RPMI8226 (cell line): ENCODE data around the gene CPB1.

Experiments used
- DNase-seq: peaks from one replicate; pipeline ENCODE4 v3.0.0-alpha.2; 2015

The CPB1 gene

DNA sequence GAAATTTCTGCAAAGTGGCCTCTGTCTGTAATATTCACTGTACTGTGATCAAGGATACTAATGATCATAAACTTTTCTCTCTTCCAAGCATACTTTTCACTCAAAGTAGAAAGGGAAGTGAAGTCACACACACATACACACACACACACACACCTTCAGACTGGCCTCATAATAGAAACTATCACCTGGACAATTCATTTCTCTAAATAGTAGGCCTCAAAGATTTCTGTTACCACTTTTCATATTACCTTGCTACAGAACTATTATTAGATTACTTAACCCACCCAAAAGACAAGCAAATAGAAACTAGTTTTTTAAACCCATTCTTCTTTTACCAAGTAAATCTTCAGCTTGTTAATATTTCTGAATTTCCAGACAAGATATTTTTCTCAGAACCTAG, 12.2 kb downstream of the CPB1 start:
- DNase-seq, result no peak

DNA sequence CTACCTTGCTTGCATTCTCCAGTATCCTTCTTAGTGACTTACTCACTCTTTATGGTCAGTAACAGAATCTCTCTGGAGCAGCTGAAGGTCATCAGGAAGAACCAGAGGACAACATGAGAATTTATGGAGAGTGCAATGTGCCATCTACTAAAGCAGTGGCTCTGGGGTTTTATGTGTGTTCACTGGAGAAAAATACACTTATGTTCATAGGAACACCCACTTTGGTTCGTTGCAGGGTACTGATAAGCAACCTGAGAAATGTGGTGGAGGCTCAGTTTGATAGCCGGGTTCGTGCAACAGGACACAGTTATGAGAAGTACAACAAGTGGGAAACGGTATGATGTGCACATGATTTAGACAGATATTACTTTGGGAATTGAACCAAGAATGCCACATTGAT, 12.8 kb downstream of the CPB1 start:
- no peak for DNase-seq

DNA sequence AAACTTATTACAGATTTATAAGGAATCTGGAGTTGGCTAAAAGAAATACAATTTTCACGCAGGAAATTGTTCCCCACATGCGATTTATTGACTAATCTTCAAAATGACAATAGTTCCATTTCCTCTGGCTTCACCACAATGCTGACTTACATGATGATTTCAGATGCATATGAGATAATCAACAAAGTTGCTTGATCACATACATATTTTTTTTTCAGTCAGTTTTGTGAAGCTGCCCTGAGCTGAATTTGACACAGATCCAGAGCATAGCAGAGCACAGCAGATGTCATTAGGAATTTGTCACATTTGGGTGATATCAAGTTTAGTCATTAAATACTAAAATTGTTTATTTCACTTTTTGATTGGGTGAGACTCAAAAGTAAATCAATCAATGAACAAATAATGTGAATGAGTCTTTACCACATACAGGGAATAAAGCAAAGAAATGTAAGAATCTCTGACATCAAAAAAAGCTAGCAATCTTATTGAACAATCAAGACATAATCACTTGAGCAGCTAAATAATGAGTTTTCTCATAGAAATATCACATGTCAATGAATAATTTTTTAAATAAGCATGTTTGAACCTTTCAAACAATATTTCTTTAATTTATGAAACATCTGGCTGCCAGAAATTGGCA, 18.3 kb downstream of the CPB1 start:
- DNase-seq, result no peak

DNA sequence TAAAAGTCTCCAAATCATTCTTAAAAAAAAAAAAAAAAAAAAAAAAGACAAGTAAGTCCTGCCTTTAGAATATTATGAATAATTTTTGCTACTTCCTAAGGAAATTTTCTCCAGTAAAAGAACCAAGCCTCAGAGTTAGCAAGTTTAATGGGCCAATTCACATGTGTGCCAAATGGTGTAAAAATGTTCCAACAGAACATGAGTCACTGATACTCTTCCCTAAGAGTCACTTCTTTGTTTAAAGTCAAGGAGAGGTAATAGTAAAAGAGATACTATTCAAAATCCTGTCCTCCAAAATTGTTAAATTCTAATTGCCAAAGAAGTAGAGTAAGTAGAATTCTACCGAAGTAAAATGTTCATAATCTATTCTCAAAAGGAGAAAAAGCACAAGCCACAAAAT, 19.7 kb downstream of the CPB1 start:
- no peak for DNase-seq

DNA sequence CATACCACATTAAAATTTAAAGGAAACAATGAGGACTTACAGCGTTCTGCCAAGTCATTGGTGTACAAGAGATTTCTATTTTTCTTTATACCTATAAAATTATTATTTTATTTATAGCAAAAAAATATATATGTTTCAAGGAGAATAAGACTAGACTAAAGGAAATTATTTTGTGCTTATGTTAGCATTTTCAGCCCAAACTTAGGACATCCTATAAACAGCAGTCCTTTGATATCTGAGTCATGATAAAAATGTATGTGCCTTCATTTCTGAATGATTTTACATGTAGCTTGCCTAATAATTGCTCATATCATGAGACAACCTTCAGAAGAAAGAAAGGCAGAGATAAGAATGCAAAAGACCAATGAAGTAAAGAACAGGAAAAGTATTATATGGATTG, 20.8 kb downstream of the CPB1 start:
- no peak for DNase-seq

DNA sequence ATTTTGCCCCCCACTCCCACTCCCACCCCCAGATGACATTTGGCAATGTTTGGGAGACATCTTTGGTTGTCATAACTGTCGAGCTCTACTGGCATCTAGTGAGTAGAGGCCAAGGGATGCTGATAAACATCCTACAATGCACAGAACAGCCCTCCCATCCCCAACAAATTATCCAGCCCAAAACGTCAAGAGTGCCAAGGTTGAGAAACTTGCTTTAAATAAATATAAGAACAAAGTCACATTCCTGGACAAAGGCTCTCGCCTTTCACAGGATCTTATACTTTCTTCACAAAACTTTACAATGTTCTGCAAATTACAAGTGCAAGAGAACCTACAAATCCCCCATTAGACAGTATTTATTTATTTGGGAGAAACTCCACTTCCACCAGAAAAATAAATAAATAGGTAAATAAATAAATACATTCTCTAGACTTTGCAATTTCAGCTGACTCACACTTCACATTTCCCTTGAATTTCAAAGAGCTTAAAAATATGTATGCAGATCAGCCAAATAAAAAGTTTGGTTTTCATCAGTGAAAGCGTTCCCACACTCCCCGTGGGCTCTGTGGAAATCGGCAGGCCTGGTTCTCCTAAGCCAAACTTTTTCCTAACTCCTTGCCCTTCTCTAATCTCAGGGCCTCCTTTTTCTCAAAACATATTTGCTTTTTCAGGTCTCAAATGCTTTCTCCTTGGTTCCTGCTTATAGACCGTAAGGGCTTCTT, 24.8 kb downstream of the CPB1 start:
- no peak for DNase-seq

DNA sequence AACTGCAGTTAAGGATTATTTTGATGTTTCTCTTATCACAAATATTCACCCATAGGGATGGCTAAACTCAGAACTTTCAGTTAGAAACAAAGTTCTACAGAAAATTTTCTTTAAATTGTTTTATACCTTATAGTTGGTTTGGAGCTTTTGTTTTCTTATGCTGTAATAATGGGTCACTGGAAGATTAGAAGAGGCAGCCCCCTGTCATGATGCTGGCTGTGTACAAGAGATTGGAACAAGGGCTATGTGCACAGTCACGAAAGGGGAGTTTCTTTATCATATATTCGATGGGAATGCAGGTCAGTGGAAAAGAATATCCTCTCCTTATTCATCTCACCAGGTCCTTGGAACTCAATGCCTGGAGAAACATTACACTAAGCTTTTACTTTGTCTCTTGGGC, 25.5 kb downstream of the CPB1 start:
- DNase-seq, result no peak

DNA sequence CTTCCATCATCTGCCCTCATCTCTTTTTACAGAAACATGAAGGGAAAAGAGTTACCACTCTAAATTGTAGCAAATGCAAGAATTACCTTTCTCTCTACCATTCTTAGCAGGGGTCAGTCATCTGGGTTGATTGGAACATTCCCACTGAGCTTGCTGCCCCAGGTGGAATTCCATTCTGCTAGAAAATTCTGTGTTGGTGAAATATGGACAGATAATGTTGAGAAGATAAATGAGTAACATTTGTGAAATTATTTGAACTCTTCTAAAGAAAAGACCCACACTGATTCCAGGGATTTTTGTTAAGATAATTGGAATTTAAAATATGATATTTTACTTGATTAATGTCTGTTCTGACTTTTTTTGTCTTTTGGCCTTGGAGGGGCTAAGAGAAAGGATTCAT, 26.4 kb downstream of the CPB1 start:
- DNase-seq, result no peak

DNA sequence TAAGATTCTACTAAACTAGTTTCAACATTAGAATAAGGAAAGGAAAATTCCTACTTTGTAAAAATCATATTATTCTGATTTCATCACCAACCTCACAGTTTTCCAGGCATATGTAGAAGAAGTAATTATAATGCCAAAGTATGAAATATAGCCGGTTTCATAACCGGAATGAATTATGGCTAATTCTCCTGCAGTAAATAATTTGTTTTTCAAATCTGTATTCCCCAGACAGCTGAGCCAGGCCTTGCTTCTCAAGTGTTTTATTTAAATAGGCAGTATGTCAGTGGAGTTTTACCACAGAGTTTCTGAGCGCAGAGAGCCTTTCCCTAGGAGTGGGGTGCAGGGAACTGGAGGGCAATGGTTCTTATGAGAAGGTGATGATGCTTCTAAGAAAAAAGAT, 28.8 kb downstream of the CPB1 start:
- no peak for DNase-seq

DNA sequence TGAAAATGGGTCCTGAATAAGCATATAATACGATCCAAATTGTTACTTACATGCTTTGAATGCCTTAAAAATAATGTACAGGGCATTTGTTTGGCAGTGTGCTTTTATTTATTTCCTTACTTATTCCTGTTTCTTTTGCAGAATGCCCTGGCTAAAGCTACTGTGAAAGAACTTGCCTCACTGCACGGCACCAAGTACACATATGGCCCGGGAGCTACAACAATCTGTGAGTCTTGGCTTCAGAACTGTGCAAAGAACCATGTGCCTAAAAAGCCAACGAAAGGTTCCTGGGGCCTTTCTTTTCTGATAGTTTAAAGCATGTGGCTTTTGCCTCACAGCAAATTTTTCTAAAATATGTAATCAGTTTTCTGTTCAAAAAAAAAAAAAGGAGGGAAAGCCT, 29.7 kb downstream of the CPB1 start:
- DNase-seq, result no peak

DNA sequence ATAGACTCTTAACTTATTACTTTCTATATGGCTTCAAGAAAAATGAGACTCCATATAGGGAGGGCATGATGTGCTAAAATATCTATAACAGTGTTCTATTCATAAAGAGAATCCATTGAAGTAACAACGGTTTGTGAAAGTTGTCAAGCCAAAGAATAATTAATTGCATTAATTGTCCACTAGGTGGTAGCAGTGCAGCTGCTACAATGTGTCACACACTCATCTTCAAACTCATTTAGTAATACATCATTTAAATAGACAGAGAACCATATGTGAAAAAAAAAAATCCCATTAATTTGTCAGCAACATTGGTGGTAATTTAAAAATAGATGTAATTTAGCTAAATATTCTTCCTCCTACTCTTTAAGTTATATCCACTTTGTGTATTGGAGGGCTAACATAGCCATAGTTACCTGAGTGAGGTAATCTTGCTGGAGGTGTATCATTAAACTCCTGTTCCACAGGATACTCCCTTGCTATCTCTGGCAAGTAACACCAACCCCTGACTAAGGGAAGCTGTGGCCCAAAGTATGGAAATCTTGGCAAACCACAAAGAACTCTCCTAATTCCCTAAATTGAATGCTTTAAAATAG, 33.8 kb downstream of the CPB1 start:
- peak; percentile 54 for DNase-seq

DNA sequence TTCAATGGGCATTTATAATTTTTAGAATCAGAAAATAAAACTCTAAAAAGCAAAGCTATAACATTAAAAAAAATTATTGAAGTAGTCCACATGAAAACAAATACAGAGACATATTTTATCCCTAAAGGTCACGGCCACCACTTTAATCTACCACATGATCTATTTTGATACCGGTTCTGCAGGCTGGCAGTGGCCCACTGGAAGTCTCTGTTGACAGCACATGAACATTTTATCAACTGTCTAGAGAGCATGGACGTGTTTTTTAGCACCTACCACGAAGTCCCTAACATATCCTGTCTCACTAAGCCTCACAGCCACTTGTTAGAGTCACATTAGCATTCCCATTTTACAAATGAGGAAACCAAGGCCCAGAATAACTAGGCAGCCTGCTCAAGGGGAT, 35.7 kb downstream of the CPB1 start:
- no peak for DNase-seq

DNA sequence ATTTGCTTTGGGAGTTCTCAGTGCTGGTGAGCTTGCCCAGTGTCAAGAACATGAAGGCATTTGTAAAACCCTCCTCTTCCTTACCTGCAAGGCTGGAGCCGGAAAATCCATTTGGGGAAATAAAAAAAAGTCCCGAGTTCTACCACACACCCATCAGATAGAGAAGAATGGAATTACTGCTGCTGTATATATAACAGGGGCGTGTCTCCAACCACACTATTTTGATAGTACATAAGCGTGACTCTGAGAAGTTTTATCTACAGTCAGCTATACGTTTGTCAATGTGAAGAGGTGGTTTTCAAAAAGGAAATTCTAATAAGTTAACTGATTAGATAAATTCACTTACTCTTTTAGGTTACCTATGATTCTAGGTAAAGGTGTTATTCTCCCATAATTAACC, 36.2 kb downstream of the CPB1 start:
- no peak for DNase-seq

DNA sequence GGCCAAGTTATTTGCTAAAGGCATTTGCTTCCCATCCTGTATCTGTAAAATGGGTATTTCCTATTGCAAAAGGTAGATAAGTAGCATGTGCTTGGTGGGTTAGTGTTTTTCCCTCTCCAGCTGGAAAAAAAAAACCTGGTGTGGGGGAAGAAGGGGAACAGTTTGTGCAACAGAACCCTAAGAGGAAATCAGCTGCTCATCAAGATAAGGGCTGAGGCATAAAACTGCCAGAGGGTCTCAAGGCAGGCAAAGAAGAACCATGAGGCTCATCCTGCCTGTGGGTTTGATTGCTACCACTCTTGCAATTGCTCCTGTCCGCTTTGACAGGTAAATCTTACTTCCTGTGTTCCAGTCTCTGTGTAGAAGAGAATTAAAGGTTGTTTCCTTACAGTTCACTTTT, 37.4 kb downstream of the CPB1 start, which contains the start of gene CPA3:
Gene CPA3 (plus strand): TSS at position 248 of the 400 bp plus-strand sequence. CDS start 12 bp downstream, at position 260.
- DNase-seq, result no peak

DNA sequence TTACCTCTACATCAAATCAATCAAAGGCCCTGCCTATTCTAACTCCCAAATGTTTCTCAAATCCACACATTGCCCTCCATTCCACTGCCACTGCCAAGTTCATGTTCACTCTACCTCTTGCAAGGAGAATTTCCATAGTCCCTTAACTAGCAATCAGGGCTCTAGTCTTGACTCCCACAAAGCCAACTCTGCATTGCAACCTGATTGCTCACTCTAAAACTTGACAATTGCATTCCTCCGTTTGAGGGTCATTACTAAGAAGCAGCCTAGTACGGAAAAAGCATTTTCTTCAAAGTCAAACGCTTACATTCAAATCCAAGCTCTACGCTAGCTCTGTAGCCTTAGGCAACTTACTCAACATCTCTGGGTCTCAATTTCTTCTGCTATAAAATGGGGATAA, 38.6 kb downstream of the CPB1 start:
- DNase-seq, result no peak

DNA sequence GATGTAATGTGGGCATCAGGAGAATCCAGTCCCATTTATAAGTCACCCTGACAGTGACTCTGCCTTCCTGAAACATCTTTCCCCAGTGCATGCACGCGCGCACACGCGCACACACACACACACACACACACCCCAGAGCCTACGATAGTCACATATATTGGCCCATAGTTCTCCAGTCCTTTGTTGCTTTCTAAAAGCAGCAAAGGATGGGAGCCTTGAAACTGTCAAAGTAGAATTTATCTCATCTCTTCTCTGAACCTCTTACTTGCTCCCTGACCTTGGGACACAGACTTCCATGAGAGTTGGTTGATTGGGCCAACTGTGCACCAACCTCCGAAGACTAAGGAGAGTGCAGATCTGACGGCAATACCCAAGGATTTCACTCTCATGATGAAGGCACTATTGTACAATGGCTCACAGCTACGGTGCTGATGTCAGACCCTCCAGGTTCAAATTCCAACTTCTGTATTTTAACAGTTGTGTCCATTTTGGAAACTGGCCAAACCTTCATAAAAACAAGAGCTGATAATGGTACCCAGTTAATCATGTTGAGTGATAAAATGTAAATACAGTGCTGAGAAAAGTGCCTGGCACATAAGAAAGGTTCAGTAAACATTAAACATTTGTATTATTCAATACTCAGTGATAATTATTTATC, 45.8 kb downstream of the CPB1 start:
- DNase-seq, result no peak

DNA sequence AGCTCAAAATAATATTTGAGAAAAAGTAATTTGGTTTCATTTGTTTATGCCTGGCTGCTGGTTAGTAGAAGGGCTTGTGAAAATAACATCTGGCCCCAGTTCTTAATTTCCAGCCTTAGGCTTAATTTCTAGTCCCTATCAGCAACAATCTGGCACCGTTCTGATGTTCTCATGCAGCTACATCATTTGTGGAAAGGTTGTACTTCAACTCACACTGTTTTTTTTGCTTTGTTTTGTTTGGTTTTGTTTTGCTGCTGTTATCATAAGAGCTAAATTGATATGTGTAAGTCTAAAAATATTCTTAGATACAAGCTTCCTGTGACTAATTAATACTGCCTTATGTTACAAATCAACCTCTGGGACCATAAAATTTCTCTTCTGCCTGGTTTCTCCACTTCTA, 46.4 kb downstream of the CPB1 start:
- no peak for DNase-seq

DNA sequence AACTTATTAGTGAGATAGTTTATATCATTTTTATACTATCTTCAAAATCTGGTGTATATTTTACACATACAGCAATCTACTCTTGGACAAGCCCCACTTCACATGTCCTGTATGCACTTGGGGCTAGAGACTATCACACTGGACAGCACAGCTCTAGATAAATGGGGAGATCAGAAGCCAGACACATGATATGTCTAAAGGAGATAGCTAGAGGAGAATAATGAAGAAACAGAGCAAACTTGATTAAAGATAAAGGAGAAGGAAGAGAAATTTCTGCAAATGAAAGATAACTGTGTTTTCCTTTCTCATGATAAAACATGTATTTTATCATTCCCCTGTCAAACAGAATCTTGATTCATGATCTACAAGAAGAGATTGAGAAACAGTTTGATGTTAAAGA, 50.5 kb downstream of the CPB1 start:
- DNase-seq, result no peak

DNA sequence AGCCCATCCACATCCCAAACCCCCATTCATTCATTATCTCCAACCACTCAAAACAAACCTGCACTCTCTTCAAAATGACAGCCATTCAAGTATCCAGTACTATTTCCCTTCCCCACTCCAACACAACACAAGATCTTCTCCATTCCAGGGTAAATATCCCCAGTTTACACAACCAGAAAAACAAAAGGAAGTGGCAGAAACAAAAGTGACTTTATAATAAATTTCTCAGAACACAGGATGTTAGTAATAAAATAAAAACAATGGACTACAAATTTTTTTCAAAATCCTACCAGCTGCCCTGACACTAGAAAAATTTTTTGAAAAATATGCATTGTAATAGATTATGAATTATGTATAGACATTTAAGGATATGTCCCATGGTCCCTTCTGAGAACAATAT, 51.6 kb downstream of the CPB1 start:
- no peak for DNase-seq

DNA sequence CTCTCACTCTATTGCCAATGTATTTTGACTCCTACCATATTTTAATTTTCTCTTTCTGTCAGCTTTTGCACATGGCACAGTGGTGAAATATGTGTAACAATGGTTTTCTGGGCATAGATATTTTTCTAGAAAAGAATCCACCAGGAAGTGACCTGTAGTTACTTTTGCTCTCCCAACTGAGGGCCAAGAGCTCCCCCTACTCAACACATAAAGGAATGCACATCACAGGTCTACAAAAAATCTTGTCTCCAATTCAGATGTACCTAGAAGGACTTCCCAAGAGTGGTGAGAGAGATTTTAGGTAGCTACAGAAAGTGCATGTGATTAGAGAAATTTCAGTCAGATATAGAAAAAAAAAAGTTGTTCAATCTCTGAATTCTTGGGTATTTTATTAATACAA, 53.1 kb downstream of the CPB1 start:
- peak; percentile 19 for DNase-seq

DNA sequence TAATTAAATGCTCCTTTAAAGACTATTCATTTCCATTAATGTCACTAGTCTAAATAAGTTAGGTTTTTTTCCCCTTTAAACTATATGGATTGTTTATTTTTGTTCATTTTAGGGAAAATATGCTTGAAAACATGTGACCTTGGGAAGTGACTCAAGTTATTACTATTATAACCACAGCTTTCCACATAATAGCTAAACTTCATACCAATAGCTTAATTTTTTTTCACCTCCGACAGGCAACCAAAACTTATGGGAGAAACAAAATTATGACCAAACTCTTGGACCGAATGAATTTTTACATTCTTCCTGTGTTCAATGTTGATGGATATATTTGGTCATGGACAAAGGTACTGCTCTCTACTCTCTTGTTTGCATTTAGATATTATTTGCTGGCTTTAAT, 53.7 kb downstream of the CPB1 start:
- DNase-seq, result no peak

DNA sequence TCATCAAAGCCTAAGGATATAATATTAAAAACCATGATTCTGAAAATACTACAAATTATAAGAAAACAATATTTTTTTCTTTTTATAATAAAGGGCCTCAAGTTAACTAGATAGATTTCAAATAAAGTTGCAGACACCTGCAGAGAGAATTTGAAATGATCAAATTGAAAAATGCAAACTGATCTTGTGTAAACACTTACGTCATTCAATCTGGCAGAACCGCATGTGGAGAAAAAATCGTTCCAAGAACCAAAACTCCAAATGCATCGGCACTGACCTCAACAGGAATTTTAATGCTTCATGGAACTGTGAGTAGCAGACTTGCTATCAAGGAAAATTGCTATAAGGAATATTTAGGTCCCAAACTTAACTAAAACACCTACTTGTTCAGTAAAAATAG, 54.7 kb downstream of the CPB1 start:
- DNase-seq, result no peak

DNA sequence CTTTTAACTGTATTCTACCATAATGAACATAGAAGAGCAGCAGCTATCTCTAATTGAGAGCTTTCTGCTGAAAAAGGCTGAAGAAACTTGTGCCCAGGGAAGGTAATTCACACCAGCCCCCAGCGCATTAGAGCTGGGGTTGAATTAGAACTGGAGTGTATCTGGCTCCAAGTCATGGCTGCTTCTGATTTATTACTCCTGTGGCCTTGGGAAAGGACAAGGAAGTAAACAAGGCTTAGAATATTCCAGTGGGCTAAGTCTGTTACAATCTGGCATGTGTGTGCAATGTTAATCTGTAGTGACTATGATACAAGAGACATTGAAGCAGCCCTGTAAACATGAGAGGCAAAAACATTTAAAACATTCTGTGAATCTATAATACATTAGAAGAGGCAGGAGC, 55.6 kb downstream of the CPB1 start:
- no peak for DNase-seq

DNA sequence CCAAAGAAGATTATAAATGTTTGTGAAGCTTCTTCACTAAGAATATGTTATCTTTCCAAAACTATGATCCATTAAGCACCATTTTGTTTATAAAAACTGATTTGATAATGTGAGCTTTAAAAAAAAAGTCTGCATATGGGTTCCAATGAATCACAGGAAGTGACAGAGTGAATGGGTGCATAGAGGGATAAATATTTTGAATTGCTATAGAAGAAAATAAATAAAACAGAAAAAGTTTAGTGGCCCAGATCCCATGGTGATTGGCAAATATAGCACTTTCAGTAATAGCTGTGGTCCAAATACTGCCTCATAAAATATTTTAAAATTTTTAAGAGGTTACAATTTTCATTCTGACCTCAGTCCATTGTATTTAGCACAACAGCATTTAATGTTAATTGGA, 56.6 kb downstream of the CPB1 start:
- no peak for DNase-seq
